Thoracic aorta (tissue), 2 donors: Measurements from ENCODE around the gene EXOC8. TPM values are rescaled to one million over a fixed set of nuclear protein-coding genes. Genes with fewer than 3 reads are reported as not detected.
A peak's percentile ranks its signal among the peaks of the same experiment; 100 is the strongest.

Experiments
- ATAC-seq: fragments of 150-250 bp; one replicate; pipeline ENCODE4 v1.8.0; 2017; ENCODE audit warnings: low read depth; ENCODE audit not compliant: insufficient number of reproducible peaks, low FRiP score
- DNase-seq: peaks from one replicate; pipeline ENCODE4 v3.0.0-alpha.2; 2020; ENCODE audit warnings: low spot score
- H3K27ac ChIP-seq, 2 donors: fragments of 200-600 bp; sonication (generic); 1 replicate in 1 of 2; 2 replicates in 1 of 2; pipeline ENCODE4 v1.5.1; 2016; ENCODE audit warnings: mild to moderate bottlenecking in 2 of 2, moderate library complexity in 2 of 2
- H3K27me3 ChIP-seq: fragments of 200-600 bp; sonication (generic); replicated peaks from 2 replicates; pipeline ENCODE4 v1.6.0; 2016; ENCODE audit warnings: mild to moderate bottlenecking; ENCODE audit not compliant: insufficient read depth
- H3K36me3 ChIP-seq: fragments of 200-600 bp; sonication (generic); one replicate; pipeline ENCODE4 v1.5.1; 2016
- H3K4me1 ChIP-seq, 2 donors: fragments of 200-600 bp; sonication (generic); 1 replicate in 1 of 2; 2 replicates in 1 of 2; pipeline versions ENCODE4 v1.5.1 to v1.6.0; 2016; ENCODE audit warnings: low read depth in 2 of 2, mild to moderate bottlenecking in 1 of 2; ENCODE audit not compliant: control insufficient read depth in 1 of 2
- H3K4me3 ChIP-seq: fragments of 200-600 bp; sonication (generic); 2 replicates; pipeline ENCODE4 v1.5.1; 2016; ENCODE audit warnings: mild to moderate bottlenecking
- H3K9me3 ChIP-seq: fragments of 200-600 bp; sonication (generic); 2 replicates; pipeline ENCODE4 v1.5.1; 2016
- total RNA-seq, 2 donors: library from RNA; depleted of rRNA; stranded (reverse); fragments of >200 nt; gene quantifications; one replicate each; pipeline versions ENCODE4 v1.1.0 to v1.2.3, GENCODE V29; 2016
- TF ChIP-seq, protein P1 (sequence below): fragments of 200-600 bp; sonication (generic); IDR thresholded peaks from one replicate; pipeline ENCODE4 v1.5.1; 2019; ENCODE audit warnings: antibody characterized with exemption

The EXOC8 gene, protein sequence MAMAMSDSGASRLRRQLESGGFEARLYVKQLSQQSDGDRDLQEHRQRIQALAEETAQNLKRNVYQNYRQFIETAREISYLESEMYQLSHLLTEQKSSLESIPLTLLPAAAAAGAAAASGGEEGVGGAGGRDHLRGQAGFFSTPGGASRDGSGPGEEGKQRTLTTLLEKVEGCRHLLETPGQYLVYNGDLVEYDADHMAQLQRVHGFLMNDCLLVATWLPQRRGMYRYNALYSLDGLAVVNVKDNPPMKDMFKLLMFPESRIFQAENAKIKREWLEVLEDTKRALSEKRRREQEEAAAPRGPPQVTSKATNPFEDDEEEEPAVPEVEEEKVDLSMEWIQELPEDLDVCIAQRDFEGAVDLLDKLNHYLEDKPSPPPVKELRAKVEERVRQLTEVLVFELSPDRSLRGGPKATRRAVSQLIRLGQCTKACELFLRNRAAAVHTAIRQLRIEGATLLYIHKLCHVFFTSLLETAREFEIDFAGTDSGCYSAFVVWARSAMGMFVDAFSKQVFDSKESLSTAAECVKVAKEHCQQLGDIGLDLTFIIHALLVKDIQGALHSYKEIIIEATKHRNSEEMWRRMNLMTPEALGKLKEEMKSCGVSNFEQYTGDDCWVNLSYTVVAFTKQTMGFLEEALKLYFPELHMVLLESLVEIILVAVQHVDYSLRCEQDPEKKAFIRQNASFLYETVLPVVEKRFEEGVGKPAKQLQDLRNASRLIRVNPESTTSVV
- 10 to 100 TPM; 15.0 to 21.7 TPM for total RNA-seq

DNA sequence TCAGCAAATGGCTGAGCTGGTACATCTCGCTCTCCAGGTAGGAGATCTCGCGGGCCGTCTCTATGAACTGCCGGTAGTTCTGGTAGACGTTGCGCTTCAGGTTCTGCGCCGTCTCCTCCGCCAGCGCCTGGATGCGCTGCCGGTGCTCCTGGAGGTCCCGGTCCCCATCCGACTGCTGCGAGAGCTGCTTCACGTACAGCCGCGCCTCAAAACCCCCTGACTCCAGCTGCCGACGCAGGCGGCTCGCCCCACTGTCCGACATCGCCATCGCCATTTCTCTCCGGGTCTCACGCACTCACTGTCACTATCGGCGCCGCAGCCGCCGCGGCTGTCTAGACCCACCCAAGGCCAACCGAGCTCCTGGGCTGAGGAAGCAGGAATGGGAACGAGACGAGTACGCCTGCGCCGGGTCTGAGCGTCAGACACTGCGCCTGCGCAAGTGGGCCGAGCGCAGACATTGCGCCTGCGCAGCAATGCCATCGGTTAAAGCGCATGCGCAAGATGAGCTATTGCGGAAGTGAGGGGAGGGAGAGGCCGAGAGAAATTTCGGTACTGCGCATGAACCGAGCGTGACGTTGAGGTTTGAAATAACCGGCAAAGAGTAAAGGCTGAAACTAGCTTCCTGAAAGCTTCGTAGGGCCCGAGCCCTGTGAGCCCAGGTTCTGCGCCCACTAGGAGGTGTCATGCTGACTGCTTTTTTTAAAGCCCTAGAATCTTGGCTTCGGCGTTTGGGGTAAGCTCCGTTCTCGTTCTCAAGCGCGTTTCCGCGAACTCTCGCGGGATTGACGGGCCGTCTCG is at the start of gene EXOC8:
Gene EXOC8 (minus strand): TSS at position 381 of the 798 bp plus-strand sequence. CDS start 107 bp downstream, at position 274.
- peak within 1 kb of the TSS; percentile 84 to 99 for H3K27ac ChIP-seq
- peak; percentile 69 for DNase-seq
- TF ChIP-seq, protein P1, sequence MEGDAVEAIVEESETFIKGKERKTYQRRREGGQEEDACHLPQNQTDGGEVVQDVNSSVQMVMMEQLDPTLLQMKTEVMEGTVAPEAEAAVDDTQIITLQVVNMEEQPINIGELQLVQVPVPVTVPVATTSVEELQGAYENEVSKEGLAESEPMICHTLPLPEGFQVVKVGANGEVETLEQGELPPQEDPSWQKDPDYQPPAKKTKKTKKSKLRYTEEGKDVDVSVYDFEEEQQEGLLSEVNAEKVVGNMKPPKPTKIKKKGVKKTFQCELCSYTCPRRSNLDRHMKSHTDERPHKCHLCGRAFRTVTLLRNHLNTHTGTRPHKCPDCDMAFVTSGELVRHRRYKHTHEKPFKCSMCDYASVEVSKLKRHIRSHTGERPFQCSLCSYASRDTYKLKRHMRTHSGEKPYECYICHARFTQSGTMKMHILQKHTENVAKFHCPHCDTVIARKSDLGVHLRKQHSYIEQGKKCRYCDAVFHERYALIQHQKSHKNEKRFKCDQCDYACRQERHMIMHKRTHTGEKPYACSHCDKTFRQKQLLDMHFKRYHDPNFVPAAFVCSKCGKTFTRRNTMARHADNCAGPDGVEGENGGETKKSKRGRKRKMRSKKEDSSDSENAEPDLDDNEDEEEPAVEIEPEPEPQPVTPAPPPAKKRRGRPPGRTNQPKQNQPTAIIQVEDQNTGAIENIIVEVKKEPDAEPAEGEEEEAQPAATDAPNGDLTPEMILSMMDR: no peak
- H3K27me3 ChIP-seq: no peaks in the 10 kb centered on the region
- H3K4me1 ChIP-seq: peaks cover 42 to 57% of the 10 kb centered on the region in 2 donors
- ATAC-seq: peak; percentile 99
- H3K36me3 ChIP-seq: no peaks in the 10 kb centered on the region
- no peaks in the 10 kb centered on the region for H3K9me3 ChIP-seq
- peak within 1 kb of the TSS; percentile 80 for H3K4me3 ChIP-seq

DNA sequence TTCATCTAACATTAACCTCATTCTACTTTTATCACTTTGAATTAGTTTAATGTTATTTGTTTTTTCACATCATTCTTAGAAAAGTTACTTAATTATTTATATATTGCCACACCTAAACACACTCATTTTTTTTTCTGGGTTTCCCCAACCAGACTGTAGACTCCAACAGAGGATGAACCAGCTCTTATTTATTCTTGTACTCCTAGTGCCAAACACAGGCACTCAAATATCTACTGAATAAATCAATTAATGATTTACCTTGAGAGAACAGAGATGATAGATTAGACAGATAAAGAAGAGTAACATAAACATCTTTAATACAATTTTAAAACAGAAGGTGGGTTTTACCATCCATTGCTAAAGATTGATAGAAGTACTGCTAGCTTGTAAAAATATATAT is 48.8 kb upstream of the EXOC8 start:
- Histone ChIP-seq H3K27ac (no peak overlapping the region), H3K27me3 (no peaks in the 10 kb centered on the region), H3K9me3 (no peaks in the 10 kb centered on the region), H3K36me3 (no peaks in the 10 kb centered on the region), H3K4me1 (peaks cover 3 to 39% of the 10 kb centered on the region in 2 donors), H3K4me3 (no peak overlapping the region)
- no peak for ATAC-seq
- TF ChIP-seq, protein P1: no peak
- DNase-seq: no peak

DNA sequence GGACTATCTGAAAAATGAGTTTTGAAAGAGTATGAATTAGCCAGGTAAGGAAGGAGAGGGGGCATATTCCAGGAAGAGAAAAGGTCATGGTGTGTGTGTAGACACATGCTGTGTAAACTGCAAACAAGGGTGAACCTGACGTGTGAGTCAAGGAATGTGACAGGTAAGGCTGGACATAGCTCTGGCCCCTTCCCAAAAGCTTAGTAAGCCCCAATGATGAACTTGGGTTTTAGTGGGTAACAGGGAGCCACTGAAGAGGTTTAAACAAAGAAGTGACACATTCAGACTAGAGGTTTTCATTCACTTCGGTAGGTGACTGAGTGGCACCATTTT is 47.7 kb upstream of the EXOC8 start:
- no peak overlapping the region for H3K27ac ChIP-seq
- no peak for DNase-seq
- H3K4me3 ChIP-seq: no peak overlapping the region
- no peaks in the 10 kb centered on the region for H3K27me3 ChIP-seq
- ATAC-seq: no peak
- H3K36me3 ChIP-seq: no peaks in the 10 kb centered on the region
- no peaks in the 10 kb centered on the region for H3K9me3 ChIP-seq
- peaks cover 3 to 37% of the 10 kb centered on the region in 2 donors for H3K4me1 ChIP-seq
- TF ChIP-seq, protein P1: no peak

DNA sequence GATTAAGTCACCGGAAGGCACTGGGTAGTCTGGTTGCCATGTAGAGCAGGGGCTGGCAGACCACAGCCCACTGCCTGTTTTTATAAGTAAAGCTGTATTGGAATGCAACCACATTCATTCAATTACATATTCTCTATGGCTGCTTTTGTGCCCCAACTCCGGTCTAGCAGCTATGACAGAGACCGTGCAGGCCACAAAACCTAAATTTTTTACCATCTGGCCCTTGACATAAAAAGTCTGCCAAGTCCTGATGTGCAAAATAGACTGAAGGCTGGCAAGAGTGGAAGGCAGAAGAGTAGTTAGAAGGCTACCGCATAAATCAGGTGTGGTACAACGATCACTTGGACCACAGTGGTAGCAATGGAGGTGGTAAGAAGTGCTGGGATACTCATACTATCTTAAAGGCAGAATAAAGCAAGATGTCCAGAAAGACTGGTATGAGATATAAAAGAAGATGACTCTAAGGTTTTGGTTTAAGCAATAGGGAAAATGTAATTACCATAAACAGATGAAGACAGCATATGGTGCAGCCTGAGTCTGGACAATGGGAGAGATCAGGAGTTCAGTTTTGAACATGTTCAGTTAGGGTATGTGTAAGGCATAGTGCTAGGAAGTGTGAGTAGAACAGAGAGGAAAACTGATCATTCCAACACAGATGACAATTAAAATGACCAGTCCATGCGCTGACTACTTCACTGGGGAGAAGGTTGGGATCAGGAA is 47.2 kb upstream of the EXOC8 start:
- Histone ChIP-seq H3K9me3 (no peaks in the 10 kb centered on the region), H3K4me1 (peaks cover 3 to 32% of the 10 kb centered on the region in 2 donors), H3K4me3 (no peak overlapping the region), H3K36me3 (no peaks in the 10 kb centered on the region), H3K27ac (no peak overlapping the region), H3K27me3 (no peaks in the 10 kb centered on the region)
- ATAC-seq (no peak), DNase-seq (no peak)
- TF ChIP-seq, protein P1: no peak
